Measurements from ENCODE around the gene LCP2. TPM values are rescaled to one million over a fixed set of nuclear protein-coding genes. Genes with fewer than 3 reads are reported as not detected.

Gene LCP2
- total and polyA plus RNA-seq, 10 of the 15 experiments (the other 5 are each of a cell fraction or from before 2014, with no cell fraction given) = 8.0 to 50.5 (median 20.6) TPM

GRCh38 chr5:170262061-170263045, 35.2 kb downstream of the LCP2 start:
- Histone ChIP-seq H3K79me2 (ENCODE audit: control insufficient read depth, insufficient read depth, low read length) (no peaks in the 10 kb centered on the region), H3K4me3 (no peak overlapping the region), H3K27me3 (replicated peaks in 1 of 2; ENCODE audit: control insufficient read depth in 2 of 2, insufficient read depth in 2 of 2, low read length in 1 of 2) (no peaks in the 10 kb centered on the region), H3K27ac (ENCODE audit: control insufficient read depth, insufficient read depth) (no peak overlapping the region), H3K4me1 (ENCODE audit: control insufficient read depth, insufficient read depth, low read length) (no peaks in the 10 kb centered on the region), H3K4me2 (ENCODE audit: control insufficient read depth, insufficient read depth) (no peak overlapping the region), H3K9ac (ENCODE audit: control insufficient read depth, insufficient read depth, low read length) (no peak overlapping the region), H3K9me3 (replicated peaks; ENCODE audit: control insufficient read depth, insufficient read depth, low read length) (no peaks in the 10 kb centered on the region), H3K36me3 (ENCODE audit: control insufficient read depth in 2 of 2, insufficient read depth in 2 of 2, low read length in 1 of 2) (peaks cover 11 to 23% of the 10 kb centered on the region in 2 experiments; a peak in 3 of 4 replicates), H4K20me1 (ENCODE audit: control insufficient read depth, insufficient read depth) (no peaks in the 10 kb centered on the region), H2AFZ (ENCODE audit: control insufficient read depth, low read depth, low read length) (no peak overlapping the region)
- in situ Hi-C loops (cut with MboI) = no loop called here
- ChIA-PET SMC1A (ENCODE audit: uncharacterized antibody, unreplicated experiment) (interaction anchor here (1.2 to 1.8 kb wide), 4 partner anchors 16 to 77 kb away, joined by 3 to 6 read pairs (median 4); no protein-coding TSS in a partner anchor), CTCF (interaction anchor here (0.6 to 2.9 kb wide), 7 partner anchors 10 to 368 kb away, joined by 3 to 20 read pairs (median 4); no protein-coding TSS in a partner anchor), RAD21 (ENCODE audit: unreplicated experiment) (interaction anchor here (1.5 kb wide), 1 partner anchor 77 kb away, joined by 4 read pairs; no protein-coding TSS in a partner anchor), POLR2A (no interaction called here)
- DNase-seq (ENCODE audit: low read depth, low spot score) = no peak
- WGBS (ENCODE audit: insufficient coverage, insufficient replicate concordance, low lambda C conversion rate, missing lambda C conversion rate) = 95% methylated on average over 15 of the region's 15 CpGs
- no peak for ATAC-seq
- intact Hi-C loops (cut with micrococcal nuclease; ENCODE audit: unreplicated experiment) = no loop called here
- FAIRE-seq = no peak
- no peak for TF ChIP-seq EED (IDR thresholded peaks at IDR 0.05; ENCODE audit: low read depth)
- TF ChIP-seq RUNX3 (IDR thresholded peaks at IDR 0.05; ENCODE audit: low read length) = peak; percentile 57
- no TSS peak for BruUV-seq (replicated peaks)

GRCh38 chr5:170261528-170262043, 36.0 kb downstream of the LCP2 start:
- H4K20me1 ChIP-seq (ENCODE audit: control insufficient read depth, insufficient read depth) = no peaks in the 10 kb centered on the region
- CTCF ChIA-PET = interaction anchor here (0.9 to 2.9 kb wide), 7 partner anchors 13 to 369 kb away, joined by 3 to 20 read pairs (median 4); no protein-coding TSS in a partner anchor
- H3K27me3 ChIP-seq (replicated peaks in 1 of 2; ENCODE audit: control insufficient read depth in 2 of 2, insufficient read depth in 2 of 2, low read length in 1 of 2) = no peaks in the 10 kb centered on the region
- in situ Hi-C loops (cut with MboI) (no loop called here), intact Hi-C loops (cut with micrococcal nuclease; ENCODE audit: unreplicated experiment) (no loop called here)
- H3K4me3 ChIP-seq = no peak overlapping the region
- H3K79me2 ChIP-seq (ENCODE audit: control insufficient read depth, insufficient read depth, low read length) = no peaks in the 10 kb centered on the region
- no peak overlapping the region for H2AFZ ChIP-seq (ENCODE audit: control insufficient read depth, low read depth, low read length)
- no peak overlapping the region for H3K4me2 ChIP-seq (ENCODE audit: control insufficient read depth, insufficient read depth)
- no TSS peak for BruUV-seq (replicated peaks)
- no peak overlapping the region for H3K27ac ChIP-seq (ENCODE audit: control insufficient read depth, insufficient read depth)
- FAIRE-seq (no peak), DNase-seq (ENCODE audit: low read depth, low spot score) (no peak), ATAC-seq (no peak)
- peaks cover 9 to 23% of the 10 kb centered on the region in 2 experiments; a peak in 3 of 4 replicates for H3K36me3 ChIP-seq (ENCODE audit: control insufficient read depth in 2 of 2, insufficient read depth in 2 of 2, low read length in 1 of 2)
- H3K4me1 ChIP-seq (ENCODE audit: control insufficient read depth, insufficient read depth, low read length) = no peaks in the 10 kb centered on the region
- H3K9me3 ChIP-seq (replicated peaks; ENCODE audit: control insufficient read depth, insufficient read depth, low read length) = no peaks in the 10 kb centered on the region
- POLR2A ChIA-PET = no interaction called here
- 100% methylated on average over 3 of the region's 3 CpGs for WGBS (ENCODE audit: insufficient coverage, insufficient replicate concordance, low lambda C conversion rate, missing lambda C conversion rate)
- TF ChIP-seq TARDBP (IDR thresholded peaks at IDR 0.05; ENCODE audit: borderline replicate concordance) = no peak
- no peak for TF ChIP-seq IKZF2 (IDR thresholded peaks at IDR 0.05)
- no peak for TF ChIP-seq CHD4 (IDR thresholded peaks at IDR 0.05)
- TF ChIP-seq E2F8 (IDR thresholded peaks at IDR 0.05; ENCODE audit: low read depth, partially characterized antibody) = no peak
- H3K9ac ChIP-seq (ENCODE audit: control insufficient read depth, insufficient read depth, low read length) = no peak overlapping the region
- RAD21 ChIA-PET (ENCODE audit: unreplicated experiment) = interaction anchor here (1.5 kb wide), 1 partner anchor 77 kb away, joined by 4 read pairs; no protein-coding TSS in a partner anchor
- SMC1A ChIA-PET (ENCODE audit: uncharacterized antibody, unreplicated experiment) = interaction anchor here (1.0 to 1.8 kb wide), 5 partner anchors 15 to 77 kb away, joined by 3 to 6 read pairs (median 4); no protein-coding TSS in a partner anchor
